22Rv1 (cell line): ENCODE data around the gene TNIP2.

Source experiments
- H3K27ac ChIP-seq: fragments of 450-650 bp; 2 replicates; pipeline ENCODE4 v1.5.1; 2017
- ZFX ChIP-seq: fragments of 450-650 bp; IDR thresholded peaks from 2 replicates; pipeline ENCODE4 v1.6.1; 2017; ENCODE audit warnings: antibody characterized with exemption, borderline replicate concordance
- TF ChIP-seq, protein P1 (sequence below): fragments of 450-650 bp; IDR thresholded peaks from 2 replicates; pipeline ENCODE4 v1.5.1; 2017; ENCODE audit warnings: mild to moderate bottlenecking

The TNIP2 gene

DNA sequence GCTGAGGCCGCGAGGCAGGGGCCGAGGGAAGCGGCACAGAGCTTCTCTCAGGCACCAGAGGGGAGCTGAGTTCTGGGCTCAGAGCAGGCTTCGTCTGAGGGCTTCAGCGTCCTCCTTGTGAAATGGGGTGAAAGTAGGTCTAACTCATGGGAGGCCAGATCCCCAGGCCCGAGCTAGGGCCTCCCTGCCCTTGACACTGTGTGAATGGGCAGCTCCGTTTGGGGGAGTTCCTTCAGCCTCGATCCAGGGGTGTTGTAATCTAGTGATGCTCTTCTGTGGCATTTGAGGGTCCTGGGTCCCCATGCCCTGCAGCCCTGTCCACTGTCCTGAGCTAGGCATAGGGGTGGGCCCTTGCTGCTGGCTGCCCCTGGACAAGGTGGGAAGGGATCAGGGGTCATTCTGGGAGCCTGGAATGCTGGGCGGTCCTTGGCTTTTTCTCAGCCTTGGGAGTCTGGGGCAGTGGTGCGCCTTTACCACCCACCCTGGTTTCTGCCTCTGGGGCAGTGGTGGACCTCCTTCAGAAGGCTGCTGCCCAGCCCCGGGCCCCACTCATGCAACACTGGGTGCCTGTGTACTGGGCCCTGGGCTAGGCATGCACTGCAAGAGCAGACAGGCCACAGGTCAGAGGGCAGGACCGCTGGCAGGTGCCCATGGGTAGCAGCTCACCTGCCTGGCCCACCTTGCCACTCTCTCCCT is 40.9 kb upstream of the TNIP2 start:
- H3K27ac ChIP-seq = no peak overlapping the region
- TF ChIP-seq, protein P1, sequence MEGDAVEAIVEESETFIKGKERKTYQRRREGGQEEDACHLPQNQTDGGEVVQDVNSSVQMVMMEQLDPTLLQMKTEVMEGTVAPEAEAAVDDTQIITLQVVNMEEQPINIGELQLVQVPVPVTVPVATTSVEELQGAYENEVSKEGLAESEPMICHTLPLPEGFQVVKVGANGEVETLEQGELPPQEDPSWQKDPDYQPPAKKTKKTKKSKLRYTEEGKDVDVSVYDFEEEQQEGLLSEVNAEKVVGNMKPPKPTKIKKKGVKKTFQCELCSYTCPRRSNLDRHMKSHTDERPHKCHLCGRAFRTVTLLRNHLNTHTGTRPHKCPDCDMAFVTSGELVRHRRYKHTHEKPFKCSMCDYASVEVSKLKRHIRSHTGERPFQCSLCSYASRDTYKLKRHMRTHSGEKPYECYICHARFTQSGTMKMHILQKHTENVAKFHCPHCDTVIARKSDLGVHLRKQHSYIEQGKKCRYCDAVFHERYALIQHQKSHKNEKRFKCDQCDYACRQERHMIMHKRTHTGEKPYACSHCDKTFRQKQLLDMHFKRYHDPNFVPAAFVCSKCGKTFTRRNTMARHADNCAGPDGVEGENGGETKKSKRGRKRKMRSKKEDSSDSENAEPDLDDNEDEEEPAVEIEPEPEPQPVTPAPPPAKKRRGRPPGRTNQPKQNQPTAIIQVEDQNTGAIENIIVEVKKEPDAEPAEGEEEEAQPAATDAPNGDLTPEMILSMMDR = no peak
- TF ChIP-seq ZFX = no peak

DNA sequence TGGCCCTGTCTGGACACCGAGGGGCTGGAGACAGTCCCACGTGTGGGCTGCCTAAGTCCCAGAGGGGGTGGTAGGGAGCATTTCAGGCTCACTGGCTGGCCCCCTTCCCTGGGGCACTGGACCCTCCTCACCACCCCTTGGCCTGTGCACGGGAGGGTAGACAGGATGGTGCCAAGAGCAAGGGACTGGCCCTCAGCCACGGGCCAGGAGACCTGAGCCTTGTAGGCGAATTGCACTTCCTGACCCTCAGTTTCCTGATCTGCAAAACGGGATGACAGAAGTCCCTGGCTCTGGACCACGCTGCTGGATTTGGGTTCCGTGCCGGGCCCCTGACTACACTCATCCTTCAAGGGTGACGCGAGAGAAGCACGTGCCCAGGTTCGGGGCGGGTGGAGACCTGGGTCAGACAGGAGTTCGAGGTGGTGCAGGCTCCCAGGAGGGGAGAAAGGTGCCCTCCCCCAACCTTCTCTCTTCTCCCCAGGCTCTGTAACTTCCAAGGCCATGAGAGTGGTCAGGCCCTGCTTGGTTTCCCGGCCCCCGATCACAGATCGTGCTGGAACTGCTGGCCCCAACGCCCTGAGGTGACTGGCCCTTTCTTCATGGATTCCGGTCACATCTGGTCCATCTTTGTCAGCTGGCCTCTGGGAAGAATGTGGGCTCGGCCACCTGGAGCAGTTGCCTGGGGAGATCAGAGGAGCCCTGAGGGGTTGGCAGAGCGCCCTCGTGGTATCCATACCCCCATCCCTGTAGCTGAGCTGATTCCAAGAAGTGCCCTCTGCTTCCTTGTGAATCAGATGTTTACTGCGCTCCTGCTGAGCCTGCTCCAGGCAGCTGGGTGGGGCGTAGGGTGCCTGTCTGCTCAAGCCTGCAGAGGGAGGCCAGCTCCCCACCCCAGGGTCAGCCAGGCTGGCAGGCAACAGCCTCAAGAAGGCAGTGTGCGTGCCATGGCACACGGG is 40.0 kb upstream of the TNIP2 start:
- H3K27ac ChIP-seq = no peak overlapping the region
- TF ChIP-seq ZFX = no peak
- TF ChIP-seq, protein P1 = no peak

DNA sequence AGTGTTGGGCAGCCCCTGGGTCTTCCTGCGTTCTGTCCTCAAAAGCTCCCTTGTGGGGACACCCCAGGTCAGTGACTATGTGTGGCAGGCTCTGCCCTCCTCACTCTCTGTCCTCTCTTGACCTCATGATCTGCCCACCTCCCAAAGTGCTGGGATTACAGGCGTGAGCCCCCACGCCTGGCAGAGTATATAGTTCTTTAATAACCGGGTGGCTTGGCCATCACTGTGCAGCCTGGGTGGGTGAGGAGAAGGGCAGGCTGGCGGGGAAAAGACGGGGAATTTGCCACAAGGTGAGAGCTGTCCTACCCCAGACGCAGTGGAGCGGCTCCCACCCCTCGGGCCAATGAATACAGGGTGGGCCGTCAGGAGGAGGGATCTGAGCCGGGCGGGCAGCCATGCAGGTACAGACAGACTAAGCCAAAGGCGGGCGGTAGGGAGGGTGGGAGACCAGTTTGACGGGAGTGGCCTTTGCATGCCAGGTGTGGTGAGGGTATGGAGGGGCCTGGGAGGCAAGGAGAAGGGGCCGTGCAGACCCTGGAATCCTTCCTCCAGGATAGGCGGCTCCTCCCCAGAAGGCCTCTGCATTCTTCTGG is 39.3 kb upstream of the TNIP2 start:
- TF ChIP-seq ZFX = no peak
- TF ChIP-seq, protein P1 = no peak
- no peak overlapping the region for H3K27ac ChIP-seq

DNA sequence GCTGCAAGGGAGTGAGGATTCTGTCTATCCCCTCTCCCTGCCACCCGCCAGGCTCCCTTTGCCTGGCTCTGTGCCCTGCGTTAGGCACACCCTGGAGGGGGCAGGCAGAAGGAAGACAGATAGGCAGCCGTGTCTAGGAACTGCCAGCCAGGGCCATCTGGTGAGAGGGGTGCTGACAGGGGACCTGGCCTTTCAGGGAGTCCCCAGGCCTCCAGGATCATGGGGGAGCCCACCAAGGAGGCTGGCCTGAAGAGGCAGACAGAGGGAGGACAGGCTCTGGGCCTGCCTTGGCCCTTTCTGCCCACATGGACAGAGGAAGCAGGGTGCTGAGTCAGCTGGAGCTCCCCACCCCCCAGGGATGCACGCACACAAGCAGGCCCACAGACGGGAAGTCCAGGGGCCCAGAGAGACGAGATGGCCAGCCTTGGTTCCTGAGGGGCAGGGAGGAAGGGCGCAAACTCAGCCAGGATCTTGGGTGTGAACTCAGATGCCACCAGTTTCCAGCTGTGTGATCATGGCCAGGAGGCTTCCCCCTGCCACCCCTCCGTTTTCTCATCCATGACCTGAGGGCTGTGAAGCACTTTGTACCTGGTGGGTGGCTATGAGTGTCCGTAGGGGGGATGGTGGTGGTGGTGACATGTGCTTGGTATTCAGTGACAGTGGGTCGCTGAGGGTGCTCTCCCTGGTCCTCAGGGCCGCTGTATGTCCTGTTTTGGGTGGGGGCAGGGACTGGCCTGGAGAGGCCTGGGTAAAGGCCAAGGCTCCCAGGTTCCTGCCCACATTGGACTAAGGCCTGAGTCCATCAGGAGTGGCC is 38.6 kb upstream of the TNIP2 start:
- H3K27ac ChIP-seq = no peak overlapping the region
- TF ChIP-seq, protein P1 = no peak
- no peak for TF ChIP-seq ZFX

DNA sequence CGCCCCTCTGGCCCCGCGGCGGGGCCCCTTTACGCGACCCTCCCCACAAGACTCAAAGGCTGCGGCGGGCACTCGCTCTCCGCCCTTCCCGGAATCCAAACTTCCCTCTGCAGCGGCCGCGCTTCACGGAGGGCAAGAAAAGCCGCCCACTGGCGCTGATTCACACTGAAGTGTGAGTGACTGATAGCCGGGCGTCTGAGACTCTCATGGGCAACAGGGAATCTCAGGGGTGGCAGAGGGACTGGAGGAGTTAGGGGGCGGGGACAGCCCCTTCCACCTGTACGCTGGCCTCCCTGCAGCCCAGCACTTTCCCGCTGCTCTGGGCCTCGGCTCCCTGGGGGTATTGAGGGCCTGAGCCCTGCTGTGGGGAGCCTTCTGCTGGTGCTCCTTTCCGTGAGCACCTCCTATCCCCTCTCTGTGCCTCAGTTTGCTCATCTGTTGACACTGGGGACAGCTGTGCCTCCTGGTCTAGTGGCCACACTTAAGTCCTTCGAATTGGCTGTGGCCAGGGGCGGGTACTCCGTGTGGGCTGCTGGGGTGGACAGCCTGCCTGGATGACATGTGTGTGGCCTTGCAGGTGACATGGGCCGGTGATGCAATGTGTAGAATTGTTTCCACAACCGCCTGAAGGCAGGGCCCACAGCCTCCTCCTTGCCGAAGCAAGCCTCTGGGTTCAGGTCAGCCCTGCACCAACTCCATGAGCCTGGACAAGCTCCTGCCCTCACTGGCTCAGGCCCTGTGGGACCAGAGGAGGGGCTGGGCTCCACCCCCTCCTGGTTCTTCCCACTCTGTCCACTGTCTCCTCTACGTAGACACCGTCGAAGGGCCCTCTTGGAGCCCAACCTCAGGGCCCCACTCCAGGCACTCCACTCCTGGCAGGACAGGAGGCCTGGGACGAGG is 37.7 kb upstream of the TNIP2 start:
- TF ChIP-seq ZFX = no peak
- TF ChIP-seq, protein P1 = no peak
- no peak overlapping the region for H3K27ac ChIP-seq
